Measurements from ENCODE around the gene ITGA1.

Gene ITGA1

DNA sequence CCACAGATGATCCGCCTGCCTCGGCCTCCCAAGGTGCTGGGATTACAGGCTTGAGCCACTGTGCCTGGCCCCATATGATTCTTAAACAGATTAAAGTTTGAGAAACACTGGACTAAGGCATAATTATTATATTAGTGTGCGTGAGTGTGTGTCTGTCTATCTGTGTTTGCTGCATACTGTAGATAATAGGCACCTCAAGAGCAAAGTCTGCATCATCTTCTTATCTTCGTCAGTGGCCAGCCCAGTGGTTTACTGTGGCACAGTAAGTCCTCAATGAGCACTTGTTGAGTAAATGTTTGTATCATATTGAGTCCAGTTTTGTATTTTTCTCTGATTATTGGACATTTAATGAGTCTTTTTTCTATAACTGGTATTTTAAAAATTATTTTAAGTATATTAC is 81.7 kb downstream of the ITGA1 start:
- DNase-seq: no peak

DNA sequence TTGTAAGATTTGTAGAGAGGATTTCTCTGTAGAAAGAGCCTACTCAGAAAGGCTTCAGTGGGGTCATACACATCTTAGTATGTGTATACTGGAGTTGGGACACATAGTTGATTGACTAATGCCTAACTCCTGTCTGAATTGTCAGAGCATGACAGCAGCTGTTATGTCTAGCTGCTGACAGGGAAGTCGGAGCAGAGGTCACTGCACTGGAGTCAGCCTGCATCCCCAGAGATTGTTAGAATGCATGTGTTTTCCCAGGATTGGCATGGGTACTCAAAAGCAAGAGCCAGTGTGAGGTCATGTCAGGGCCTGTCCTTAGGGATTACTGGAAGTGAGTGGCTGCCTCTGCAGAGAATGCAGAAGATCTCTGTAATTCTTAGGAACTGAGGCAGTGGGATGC is 82.7 kb downstream of the ITGA1 start:
- no peak for DNase-seq

DNA sequence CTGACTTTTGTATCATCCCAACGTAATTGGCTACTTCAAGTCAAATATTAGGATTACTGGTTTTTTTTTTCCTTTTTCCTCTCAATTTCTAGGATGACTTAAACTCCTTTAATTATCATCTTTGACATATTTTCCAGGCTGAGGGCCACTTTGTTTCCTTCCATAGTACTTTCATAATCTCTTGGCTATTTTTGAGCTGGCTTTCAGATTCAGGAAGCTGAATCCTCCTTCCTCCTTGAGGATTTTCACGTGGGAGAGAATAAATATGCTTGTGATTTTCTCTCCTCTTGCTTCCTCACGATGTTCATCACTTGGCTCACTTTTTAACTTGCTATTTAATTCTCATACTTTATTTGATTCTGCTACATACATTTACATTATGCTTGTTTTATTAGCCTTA is 88.1 kb downstream of the ITGA1 start:
- no peak for DNase-seq

DNA sequence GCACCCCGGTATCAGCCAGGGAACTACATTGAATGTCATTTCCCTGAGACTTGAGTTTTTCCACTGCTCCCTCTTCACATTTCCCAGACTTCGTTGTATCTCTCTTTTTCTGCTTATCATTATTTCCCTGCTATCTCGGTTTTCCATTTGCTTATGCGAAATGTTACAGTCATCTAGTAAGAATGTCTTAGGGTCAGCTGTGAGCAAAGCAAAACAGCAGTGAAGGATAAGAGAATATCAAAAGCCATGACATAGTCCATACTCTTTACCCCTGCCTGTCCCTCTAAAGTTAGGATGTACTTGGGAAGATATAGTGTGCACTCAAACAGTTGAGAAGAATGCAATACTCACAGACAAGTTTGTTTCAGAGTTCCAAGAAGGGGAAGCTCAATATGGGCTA is 88.7 kb downstream of the ITGA1 start:
- no peak for DNase-seq

DNA sequence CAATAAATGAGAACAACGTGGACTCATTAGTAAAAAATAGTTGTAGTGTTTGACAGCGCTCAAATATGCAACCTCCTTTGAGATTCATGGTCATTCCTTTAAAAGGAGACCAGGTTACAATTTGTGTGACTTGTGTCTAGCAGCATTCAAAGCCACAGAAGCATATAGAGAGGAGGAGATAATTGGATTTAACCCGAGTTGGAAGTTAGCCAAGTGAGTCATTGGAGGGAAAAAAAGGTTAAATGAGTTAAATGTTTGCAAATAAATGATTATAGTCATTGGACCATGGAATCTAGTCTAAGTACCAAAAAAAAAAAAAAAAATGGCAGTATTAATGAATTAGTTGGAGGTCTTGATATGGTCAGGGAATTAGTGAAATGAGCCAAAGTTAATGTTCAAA is 90.9 kb downstream of the ITGA1 start:
- no peak for DNase-seq

DNA sequence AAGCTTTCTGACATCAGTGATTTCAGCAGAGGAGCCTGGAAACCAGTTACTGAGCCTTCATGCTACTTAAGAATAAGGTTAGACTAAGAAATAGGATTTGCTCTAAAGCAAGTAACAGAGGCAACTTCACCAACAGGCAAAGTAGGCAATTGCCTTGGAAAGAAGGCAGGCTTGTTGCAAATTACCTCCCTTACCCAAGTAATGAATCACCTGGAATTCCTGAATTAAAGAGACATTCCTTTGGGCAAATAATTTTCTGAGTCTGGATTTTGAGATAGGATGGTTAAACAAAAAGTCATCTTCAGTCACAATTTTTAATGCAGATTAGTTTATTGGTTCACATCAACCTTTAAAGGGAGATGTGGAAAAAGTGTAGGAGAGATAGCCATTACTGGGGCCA is 92.8 kb downstream of the ITGA1 start:
- no peak for DNase-seq

DNA sequence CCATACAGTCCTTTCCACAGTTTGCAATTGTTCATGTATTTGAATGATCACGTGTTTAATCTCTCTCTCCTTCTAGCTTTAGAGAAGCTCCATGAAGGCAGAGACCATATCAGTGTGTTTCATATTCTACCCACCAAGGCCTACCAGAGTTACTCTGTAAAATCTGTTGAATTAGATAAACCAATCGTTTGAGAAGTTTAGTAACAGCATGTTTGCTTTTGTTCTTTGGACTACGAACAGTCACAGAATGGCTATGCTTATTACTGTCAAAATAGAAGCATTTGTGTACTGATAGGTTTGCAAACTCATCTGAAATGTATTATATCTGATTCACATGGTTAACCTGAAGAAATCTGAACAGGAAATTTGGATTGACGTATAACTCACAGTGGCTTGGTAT is 93.8 kb downstream of the ITGA1 start:
- no peak for DNase-seq

DNA sequence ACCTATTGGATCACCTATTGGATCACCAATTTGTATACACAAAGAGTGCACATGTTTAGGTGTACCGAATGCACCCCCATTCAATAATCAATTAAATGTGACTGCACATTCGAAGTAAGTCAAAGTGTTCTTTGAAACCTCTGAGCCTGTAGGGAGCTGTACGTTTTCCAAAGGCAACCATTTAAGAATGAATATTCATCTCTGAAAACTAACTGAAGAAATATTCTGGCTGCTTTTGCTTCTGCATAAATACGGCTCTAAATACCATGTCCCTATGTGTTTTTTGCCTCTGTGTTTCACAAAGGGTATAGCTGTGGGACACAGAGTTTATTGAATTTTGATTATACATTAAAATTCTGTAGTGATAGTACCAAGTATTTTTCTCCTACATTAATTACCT is 95.4 kb downstream of the ITGA1 start:
- no peak for DNase-seq

DNA sequence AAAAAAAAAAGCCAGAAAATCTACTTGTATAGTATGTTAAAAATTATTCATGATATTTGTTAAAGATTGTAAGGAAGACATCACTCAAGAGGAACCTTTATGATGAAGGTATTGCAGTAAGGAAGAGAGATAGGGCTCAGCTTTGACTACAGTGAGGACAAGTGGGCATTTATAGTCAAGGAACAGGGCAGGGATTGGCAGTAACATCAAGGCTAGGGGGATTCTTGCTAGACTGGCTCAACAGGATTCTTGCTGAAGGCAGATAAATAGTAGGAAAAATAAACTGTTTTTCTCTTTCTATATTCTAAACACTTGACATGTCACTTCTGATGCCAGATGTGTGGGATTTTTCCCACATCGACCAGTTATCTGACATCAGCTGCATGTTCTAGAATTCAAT is 96.7 kb downstream of the ITGA1 start:
- no peak for DNase-seq

DNA sequence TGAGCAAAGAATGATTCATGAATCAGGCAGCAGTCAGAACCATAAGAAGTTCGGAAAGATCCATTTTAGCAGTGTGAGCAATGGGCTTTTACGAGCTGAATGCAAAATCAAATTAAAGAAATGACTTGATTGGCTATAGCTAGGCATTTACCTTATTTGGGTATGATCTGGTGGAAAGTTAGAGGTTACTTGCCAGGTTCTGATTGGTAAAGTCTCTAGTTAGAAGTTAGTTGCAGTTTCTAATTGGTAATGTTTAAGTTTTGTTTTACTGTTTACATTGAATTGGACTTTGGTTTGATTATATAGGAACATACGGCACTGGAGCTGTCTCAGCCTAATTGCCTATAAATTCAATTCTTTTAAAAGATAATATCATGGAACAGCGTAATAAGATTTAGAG is 97.9 kb downstream of the ITGA1 start:
- DNase-seq: no peak

DNA sequence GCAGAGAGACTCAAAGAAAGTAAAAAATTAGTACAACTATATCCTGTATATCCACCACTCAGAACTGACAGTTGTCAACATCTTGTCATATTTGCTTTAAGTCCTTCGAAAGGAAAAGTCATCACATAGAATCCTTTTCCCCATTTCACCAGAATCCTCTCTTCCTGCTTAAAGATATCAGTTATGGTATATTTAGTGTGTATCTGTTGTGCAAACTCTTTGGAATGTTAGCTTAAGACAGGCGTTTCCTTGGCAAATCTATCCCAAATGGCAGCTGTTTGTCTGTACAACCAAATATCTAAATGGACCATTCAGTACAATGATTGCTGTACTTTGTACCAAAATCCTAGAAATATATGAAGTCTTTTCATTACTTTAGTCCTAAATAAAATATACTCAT is 98.5 kb downstream of the ITGA1 start:
- DNase-seq: no peak

DNA sequence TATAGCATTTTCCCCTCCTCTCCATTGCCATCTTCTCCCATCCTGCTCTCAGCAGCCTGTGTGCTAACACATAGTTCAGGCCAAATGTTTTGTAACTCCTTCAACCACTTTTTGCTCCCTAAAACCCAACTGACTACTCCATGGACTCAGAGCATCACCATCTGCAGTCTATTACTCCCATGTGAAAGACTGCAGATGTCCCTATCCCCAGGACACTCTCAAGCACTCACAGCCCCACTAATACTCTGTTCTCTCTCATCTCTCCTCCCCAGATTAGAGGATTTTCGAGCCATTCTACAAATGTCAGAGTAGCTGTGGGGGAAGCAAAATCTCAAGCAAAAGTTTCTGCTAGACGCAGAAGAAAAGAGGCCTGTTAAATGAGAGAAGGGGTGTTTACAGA is 99.3 kb downstream of the ITGA1 start:
- no peak for DNase-seq

DNA sequence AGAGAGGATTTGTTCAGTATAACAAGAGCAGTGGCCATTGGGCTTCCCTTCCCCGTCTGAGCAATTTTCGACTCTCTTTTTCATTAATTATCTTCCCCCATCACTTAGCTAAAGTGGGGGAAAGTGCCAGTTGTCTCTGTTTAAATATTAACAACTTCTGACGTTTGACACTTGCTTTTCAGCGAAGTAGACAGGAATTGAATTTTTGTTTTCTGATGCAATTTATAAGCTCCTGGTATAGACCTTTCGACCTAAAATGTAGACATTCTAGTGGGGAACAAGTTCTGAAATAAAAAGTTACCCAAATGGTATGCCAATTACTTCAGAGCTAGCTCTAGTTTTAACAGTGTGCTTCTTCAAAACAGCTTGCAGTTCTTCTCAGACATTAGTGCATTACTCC is 100.6 kb downstream of the ITGA1 start:
- no peak for DNase-seq

DNA sequence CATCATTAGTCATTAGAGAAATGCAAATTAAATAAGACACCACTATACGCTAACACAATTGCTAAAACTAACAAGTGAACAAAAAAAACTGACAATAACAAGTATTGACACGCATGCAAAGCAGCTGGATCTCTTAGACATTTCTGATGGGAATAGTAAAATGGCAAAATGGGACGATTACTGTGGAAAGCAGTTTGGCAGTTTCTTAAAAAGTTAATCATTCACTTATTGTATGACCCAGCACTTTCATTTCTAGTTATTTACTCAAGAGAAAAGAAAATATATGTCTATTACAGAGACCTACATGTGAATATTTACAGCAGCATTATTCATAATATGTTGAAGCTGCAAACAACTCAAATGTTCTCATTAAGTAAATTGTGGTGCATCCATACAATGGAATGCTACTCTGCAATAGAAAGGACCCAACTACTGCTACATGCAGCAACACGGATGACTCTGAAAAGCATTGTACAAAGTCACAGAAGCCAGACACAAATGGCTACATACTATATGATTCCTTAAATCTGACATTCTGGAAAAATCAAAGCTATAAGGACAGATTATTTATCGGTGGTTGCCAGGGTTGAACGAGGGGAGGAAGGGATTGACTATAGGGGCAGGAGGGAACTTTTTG is 104.6 kb downstream of the ITGA1 start:
- DNase-seq: no peak

DNA sequence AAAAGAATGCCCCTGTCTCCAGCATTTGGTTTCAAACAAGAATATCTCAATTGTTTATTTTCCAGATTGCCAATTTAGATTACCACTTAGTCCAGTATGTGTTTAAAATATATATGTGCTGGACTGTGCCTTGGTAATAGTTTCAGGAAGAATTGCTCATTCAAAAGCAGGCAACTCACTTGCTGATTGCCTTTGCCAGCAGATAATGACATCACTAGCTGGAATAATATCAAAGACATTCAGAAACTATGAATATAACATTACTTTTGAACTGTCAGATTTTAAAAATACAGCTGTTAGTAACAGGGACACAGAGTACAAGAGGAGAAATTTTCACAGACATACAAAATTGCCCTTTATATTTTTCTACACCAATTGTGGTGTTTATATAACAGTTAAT is 105.4 kb downstream of the ITGA1 start:
- DNase-seq: no peak

DNA sequence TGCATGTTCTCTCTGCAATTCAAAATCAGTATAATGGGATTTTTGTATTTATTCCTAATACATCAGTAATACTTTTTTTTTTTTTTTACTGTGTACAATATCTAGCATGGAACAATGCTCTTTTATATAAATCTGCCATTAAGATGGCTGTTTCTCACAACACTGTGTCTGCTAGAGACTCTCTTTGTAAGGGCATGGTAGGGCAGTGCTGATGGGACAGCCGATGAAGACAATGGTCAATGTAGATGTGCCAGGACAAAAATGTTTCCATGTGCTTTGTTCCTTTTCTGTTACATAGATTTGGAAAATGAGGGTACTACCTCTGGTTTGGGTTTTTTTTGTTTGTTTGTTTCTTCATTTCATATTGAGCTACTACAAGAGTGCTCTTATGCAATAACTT is 106.1 kb downstream of the ITGA1 start:
- no peak for DNase-seq

DNA sequence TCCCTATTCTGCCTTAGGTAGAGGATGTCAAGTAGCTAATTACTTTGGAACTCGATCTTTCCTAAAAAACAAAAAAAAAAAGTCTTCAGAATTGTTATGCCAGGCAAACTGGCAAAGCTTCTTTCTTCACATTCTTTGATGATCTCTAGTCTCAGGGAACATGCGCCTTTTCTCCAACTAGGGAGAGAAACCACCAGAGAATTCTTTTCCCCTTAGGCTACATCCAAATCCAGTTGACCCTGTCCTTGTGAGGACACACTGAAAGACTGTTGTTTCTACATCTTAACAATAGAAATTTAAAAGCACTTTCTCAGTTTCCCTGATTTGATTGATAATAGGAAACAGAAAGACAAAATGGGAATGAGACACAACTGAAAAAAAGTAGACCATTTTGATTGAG is 106.7 kb downstream of the ITGA1 start:
- DNase-seq: no peak

DNA sequence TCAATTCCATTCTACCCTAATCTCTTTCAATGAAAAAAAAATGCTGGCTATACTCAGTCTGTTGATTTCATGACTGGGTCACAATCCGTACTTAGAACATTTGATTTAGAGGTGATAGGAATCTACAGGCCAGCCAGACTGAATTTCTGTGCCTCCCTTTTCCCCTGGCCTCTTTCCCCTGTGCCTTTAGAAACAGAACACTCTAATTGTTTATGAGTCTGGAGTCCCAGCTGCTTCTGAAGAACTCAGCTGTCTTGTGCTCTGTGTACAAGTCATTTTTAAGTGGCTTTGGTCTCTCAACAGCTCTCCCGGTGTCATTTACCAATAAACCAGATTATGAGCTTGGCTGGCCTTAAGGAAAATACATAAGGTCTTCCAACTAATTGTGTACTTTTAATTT is 107.4 kb downstream of the ITGA1 start:
- no peak for DNase-seq

DNA sequence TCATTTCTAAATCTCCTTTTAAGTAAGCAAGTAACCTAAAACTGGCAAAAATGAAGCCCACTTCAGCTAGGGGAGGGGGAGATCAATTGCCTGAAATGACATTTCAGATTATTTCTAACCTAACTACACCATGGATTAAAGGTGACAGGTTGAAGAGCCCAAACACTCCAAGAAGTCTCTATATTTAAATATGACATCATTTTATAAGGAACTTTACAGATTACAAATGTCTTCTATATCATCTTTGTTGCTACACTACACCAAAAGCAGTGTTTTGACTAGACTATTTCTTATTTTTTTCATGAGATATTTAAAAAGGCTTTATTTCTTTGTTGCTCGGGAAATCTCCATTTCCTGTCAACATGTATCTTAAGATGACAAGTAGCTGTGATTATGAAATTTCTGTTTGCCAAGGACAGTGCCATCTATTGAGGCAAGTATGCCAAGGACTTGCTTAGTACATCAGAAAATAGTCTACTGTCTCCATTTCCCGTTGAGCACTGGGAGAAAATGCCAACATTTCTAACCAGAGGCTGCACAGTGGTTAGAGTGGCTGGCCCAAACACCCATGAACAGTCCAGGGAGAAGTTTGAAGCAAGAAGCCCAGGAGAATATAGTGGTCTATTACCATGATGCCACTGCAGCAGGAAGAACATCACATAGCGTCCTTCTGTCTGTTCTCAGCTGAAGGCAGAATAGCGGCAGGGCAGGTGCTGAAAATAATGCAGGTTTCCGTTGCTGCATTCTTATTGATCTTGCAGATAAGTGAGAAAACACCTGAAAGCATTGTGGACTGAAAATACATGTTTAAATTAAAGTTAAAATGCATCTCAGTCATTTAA is 108.1 kb downstream of the ITGA1 start:
- no peak for DNase-seq

DNA sequence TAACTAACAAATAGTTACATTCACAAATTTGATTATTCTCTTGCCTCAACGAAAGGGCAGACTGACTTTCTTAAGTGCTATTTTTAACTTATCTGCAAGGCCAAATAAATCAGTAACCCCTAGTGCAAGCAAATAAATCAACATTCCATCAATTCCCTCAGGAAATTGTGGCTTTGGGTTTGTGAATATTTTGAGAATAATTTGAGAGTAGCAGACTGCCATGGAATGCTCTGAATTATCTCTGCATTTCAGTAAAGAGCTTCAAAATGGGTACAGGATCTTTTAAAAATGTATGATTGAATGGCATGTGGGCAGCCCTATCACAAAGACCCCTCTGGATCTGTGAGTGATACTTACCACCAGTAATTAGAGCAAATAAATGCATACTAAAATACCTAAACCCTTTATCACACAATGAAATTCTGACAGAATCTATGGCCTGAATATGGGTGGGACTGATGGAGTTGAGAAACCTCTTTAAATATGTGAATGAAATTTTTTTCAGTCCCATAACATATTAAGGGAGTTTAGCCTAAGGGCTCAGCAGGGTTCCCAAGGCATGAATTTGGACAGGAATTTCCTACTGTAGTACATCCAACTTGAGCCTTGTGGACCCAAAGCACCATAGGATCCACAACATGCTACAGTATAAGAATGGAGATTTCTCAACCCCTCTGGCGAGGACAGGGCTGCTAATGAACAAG is 109.0 kb downstream of the ITGA1 start:
- no peak for DNase-seq

DNA sequence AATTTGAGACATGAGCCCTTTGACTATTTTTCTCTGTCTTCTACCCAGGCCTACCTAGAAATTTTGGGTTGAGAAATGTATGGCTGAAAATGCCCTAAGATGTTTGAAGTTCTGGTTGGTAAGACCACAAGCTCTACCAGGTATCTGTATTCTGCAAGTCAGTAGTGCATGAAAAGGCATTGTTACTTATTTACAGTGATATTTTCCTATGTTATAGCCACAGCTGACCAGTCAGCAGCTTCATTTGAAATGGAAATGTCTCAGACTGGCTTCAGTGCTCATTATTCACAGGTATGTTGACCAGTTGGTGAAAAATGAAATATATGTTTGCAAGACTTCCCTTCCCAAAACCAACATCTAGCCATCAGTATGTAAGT is 109.5 kb downstream of the ITGA1 start:
- no peak for DNase-seq

DNA sequence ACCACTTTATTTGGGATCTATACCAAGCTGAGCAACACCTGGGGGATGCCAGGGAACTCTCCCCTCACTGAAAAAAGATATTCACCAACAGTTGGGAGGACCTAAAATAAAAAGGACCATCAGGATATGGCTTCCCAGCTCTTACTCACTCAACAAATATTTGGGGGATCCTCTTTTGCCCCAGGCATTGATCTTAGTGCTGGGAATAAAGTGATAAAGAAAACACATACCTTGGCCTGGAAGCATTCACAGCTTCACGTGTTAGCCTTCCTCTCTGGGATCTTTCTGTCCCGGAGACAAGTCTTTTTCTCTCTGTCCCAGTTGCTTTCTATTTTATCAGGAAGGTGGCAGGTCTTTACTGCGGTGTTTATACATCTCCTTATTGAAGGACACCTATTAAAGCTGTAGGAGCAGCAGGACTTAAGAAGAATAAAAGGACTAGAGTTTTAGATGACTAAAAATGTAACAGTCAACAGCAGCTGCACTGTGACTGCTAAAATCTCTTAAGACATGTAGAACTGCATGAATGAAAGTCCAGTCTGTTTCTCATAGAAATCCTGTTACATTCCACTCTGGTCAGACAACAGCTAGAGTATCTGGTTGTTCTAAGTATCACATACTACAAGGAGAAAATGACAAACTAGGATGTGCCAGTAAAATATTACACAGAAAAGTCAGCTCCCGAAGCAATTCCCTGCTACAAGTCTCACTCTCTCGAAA is 111.4 kb downstream of the ITGA1 start:
- no peak for DNase-seq

DNA sequence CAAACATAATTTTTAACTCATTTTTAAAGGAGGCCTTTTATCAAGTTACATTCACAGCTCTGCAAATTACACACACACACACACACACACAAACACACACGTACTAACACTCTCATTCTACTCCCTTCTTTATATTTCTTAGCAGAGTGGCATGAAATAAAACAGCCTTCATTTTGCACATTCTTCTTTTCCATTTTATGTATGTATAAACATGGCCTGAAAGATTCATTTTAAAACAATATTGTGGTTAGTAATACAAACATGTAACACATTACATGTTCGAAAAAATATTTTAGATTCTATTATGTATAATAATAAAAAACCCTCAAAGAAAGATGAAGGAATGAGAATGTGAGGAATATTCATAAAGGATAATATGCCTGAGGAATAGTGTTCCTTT is 115.4 kb downstream of the ITGA1 start:
- DNase-seq: no peak

DNA sequence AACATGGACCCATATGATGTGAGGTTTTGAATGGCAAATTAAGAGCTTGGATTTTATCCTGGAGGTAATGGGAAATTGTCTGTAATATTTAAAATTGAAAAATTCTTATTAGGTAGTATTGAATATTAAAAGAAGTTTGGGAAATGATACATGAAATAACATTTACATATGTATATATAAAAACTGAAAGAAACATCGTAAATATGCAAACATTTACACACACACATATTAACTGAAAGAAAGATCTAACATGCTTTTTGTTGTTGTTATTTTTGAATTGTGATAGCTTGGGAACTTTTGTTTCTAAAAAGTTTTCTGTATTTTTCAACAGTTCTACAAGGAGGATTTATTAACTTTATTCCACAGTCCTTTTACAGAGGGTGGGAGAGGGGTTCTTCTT is 118.6 kb downstream of the ITGA1 start:
- no peak for DNase-seq

Data from CD4-positive, alpha-beta T cell treated with Interleukin-12 subunit alpha and Interleukin-12 subunit beta, for 1 hour (primary cell).